Endodermal cell (in vitro differentiated cells): ENCODE data around the gene PCCA. TPM values are rescaled to one million over a fixed set of nuclear protein-coding genes. Genes with fewer than 3 reads are reported as not detected.
A peak's percentile ranks its signal among the peaks of the same experiment; 100 is the strongest.

Experiments used
- DNase-seq: peaks from one replicate; pipeline ENCODE4 v3.0.0-alpha.2; 2017
- H3K27ac ChIP-seq: 2 replicates; pipeline ENCODE4 v1.5.1; 2013; ENCODE audit warnings: mild to moderate bottlenecking, low read depth, low read length, moderate library complexity
- H3K27me3 ChIP-seq: 2 replicates; pipeline ENCODE4 v1.6.1; 2013; ENCODE audit warnings: mild to moderate bottlenecking, low read length, moderate library complexity; ENCODE audit not compliant: insufficient read depth, control insufficient read depth, poor library complexity, severe bottlenecking
- H3K36me3 ChIP-seq: 2 replicates; pipeline ENCODE4 v1.7.0; 2013; ENCODE audit warnings: mild to moderate bottlenecking, low read length, moderate library complexity; ENCODE audit not compliant: control insufficient read depth, insufficient read depth
- H3K4me1 ChIP-seq: one replicate; pipeline ENCODE4 v1.7.0; 2013; ENCODE audit warnings: low read length; ENCODE audit not compliant: control insufficient read depth, insufficient read depth
- H3K4me3 ChIP-seq: 2 replicates; pipeline ENCODE4 v1.5.1; 2013; ENCODE audit warnings: mild to moderate bottlenecking, low read length, moderate library complexity
- H3K9ac ChIP-seq: 2 replicates; pipeline ENCODE4 v1.6.1; 2013; ENCODE audit warnings: mild to moderate bottlenecking, low read length, moderate library complexity; ENCODE audit not compliant: poor library complexity, severe bottlenecking; ENCODE audit errors: extremely low read depth
- H3K9me3 ChIP-seq: 2 replicates; pipeline ENCODE4 v1.6.1; 2013; ENCODE audit warnings: mild to moderate bottlenecking, low read length, moderate library complexity; ENCODE audit not compliant: control insufficient read depth
- H3K27ac Mint-ChIP-seq: 2 replicates; pipeline ENCODE4 v1.8.0; 2020; ENCODE audit warnings: mixed read lengths
- H3K27me3 Mint-ChIP-seq: 2 replicates; pipeline ENCODE4 v1.8.0; 2021; ENCODE audit warnings: mild to moderate bottlenecking, mixed read lengths; ENCODE audit not compliant: insufficient read depth
- H3K36me3 Mint-ChIP-seq: 2 replicates; pipeline ENCODE4 v1.8.0; 2020; ENCODE audit warnings: low read depth, mixed read lengths
- H3K4me1 Mint-ChIP-seq: 2 replicates; pipeline ENCODE4 v1.8.0; 2020; ENCODE audit warnings: mixed read lengths
- H3K4me3 Mint-ChIP-seq: 2 replicates; pipeline ENCODE4 v1.8.0; 2020; ENCODE audit warnings: mild to moderate bottlenecking, moderate library complexity, mixed read lengths
- H3K9me3 Mint-ChIP-seq: 2 replicates; pipeline ENCODE4 v1.8.0; 2020; ENCODE audit warnings: mild to moderate bottlenecking, mixed read lengths
- CTCF ChIP-seq: fragments of 200-600 bp; sonication (generic); conservative IDR thresholded peaks from 2 replicates; pipeline ENCODE4 v1.5.0; 2021; ENCODE audit warnings: antibody characterized with exemption, mild to moderate bottlenecking
- WGBS, 2 experiments: methylation state at CpG; one replicate each; pipeline versions ENCODE4 v1.1.5 to v1.1.7; 2013; ENCODE audit warnings: missing lambda C conversion rate in 2 of 2, mixed read lengths in 1 of 2; ENCODE audit not compliant: insufficient coverage in 1 of 2, insufficient read length in 1 of 2; 5-methylcytosine and 5-hydroxymethylcytosine counted together
- total RNA-seq, 2 donors: library from RNA; stranded (reverse); fragmentation: NEBNext Ultra II Directional in 1 of 2; extraction: Animal tissue kit (Norgen Biotek cat#: 25700) in 1 of 2; gene quantifications; 2 replicates in 1 of 2; 3 replicates in 1 of 2; pipeline ENCODE4 v1.2.1, GENCODE V29; 2021

PCCA gene
- total RNA-seq, 2 donors from 2014 or later = 60.2 to 67.2 TPM

- TF ChIP-seq CTCF = no peak
- Histone ChIP-seq H3K4me3 (no peak overlapping the region), H3K36me3 (peaks cover 34% of the 10 kb centered on the region), H3K9me3 (no peaks in the 10 kb centered on the region), H3K27ac (no peak overlapping the region), H3K9ac (no peak overlapping the region), H3K4me1 (no peaks in the 10 kb centered on the region), H3K27me3 (no peaks in the 10 kb centered on the region)
- WGBS, 2 experiments = 91 to 92% methylated on average over 4 of the region's 4 CpGs
- Mint-ChIP-seq H3K4me3 (no peak overlapping the region), H3K9me3 (no peaks in the 10 kb centered on the region), H3K36me3 (peaks cover 21% of the 10 kb centered on the region), H3K27ac (no peak overlapping the region), H3K4me1 (peaks cover 12% of the 10 kb centered on the region), H3K27me3 (no peaks in the 10 kb centered on the region)
- no peak for DNase-seq
Observed at GRCh38 chr13:100388923-100389322, 300.0 kb downstream of the PCCA start.

DNA sequence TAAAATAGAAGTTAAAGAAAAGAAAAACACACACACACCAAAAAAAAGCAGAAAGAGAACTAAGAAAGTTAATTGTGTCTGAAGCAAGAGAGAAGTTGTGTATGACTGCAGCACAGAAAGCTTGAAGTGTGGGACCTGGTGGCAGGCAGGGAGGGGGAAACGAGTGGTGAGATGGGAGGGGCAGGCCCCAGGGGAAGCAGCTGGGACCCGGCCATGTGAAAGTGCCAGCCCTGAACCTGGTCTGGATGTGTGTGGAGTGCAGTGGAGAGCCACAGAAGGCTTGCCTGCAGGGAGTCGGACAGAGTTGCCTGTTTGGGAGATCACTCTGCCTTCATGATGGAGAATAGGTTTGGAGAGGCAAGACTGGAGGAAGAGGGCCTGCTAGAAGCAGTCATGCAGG is 300.7 kb downstream of the PCCA start:
- H3K27me3 Mint-ChIP-seq = no peaks in the 10 kb centered on the region

DNA sequence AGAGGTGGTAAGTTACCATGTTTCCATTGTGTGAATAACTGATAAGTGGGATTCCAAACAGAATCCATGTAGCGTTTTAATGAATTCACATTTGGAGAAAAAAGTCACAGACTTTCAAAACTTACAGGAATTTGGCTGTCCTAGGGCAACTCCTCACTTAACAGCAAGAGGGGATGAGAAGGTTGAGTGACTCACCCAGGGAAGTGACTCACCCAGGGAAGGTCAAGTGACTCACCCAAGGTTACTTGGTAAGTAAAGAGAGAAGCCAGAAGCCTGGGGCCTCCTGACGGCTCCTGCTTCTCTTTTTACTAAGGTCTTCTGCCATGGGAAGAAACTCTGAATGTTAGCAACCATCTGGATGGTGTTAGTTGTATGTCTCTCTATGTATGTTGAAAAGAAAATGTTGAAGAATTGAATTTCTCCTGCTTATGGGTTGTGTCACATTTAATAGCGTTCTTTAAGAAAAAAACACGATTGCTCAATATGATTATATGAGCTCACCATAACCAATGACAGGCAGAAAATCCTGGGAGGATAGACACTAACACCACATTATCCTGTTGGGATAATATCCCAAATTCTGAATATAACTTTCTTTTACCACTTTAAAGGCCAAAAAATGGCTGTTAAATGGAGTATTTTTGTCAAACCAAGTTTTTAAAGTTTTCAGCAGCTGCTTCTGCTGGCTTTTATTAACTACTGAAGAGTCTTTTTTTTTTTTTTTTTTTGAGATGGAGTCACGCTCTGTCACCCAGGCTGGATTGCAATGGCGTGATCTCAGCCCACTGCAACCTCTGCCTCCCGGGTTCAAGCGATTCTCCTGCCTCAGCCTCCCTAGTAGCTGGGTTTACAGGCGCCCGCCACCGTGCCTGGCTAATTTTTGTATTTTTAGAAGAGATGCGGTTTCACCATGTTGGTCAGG is 304.1 kb downstream of the PCCA start:
- Mint-ChIP-seq H3K27ac (peak overlapping the region; percentile 82), H3K4me3 (no peak overlapping the region), H3K27me3 (no peaks in the 10 kb centered on the region), H3K36me3 (peaks cover 13% of the 10 kb centered on the region), H3K9me3 (no peaks in the 10 kb centered on the region), H3K4me1 (peaks cover 2% of the 10 kb centered on the region)
- peak; percentile 85 for DNase-seq
- H3K9ac ChIP-seq = no peak overlapping the region
- H3K36me3 ChIP-seq = peaks cover 17% of the 10 kb centered on the region
- TF ChIP-seq CTCF = no peak
- H3K9me3 ChIP-seq = no peaks in the 10 kb centered on the region
- 87 to 90% methylated on average over 9 to 12 of the region's 12 CpGs for WGBS, 2 experiments
- H3K27me3 ChIP-seq = no peaks in the 10 kb centered on the region
- H3K4me3 ChIP-seq = no peak overlapping the region
- peak overlapping the region; percentile 47 for H3K27ac ChIP-seq
- H3K4me1 ChIP-seq = no peaks in the 10 kb centered on the region

More for the DNA sequence above, 300.7 kb downstream of the PCCA start:
- Mint-ChIP-seq H3K27ac (no peak overlapping the region), H3K4me1 (peaks cover 12% of the 10 kb centered on the region), H3K36me3 (peaks cover 21% of the 10 kb centered on the region), H3K9me3 (no peaks in the 10 kb centered on the region), H3K4me3 (no peak overlapping the region)
- H3K9me3 ChIP-seq = no peaks in the 10 kb centered on the region
- no peaks in the 10 kb centered on the region for H3K27me3 ChIP-seq
- H3K27ac ChIP-seq = no peak overlapping the region
- no peak overlapping the region for H3K9ac ChIP-seq
- no peak overlapping the region for H3K4me3 ChIP-seq
- no peak for TF ChIP-seq CTCF
- no peak for DNase-seq
- 91 to 100% methylated on average over 1 to 3 of the region's 3 CpGs for WGBS, 2 experiments
- H3K36me3 ChIP-seq = peaks cover 34% of the 10 kb centered on the region
- no peaks in the 10 kb centered on the region for H3K4me1 ChIP-seq
